ENCODE measurements around the gene TXNRD2.

- TF ChIP-seq STAT1 (IDR thresholded peaks at IDR 0.05; ENCODE audit: unreplicated experiment) = no peak
- no peak for TF ChIP-seq REST (IDR thresholded peaks at IDR 0.05; ENCODE audit: unreplicated experiment)
- TF ChIP-seq CTCF (conservative IDR thresholded peaks at IDR 0.05; ENCODE audit: low read depth in 2 of 2) = no peak
- no peak for TF ChIP-seq EZH2phosphoT487 (IDR thresholded peaks at IDR 0.05; ENCODE audit: unreplicated experiment)
- TF ChIP-seq EZH2 (IDR thresholded peaks at IDR 0.05; ENCODE audit: low read depth, unreplicated experiment) = no peak
- TF ChIP-seq POLR2AphosphoS5 (IDR thresholded peaks at IDR 0.05; ENCODE audit: low read depth) = no peak
- TF ChIP-seq ZNF331 (CRISPR knock-in tag; IDR thresholded peaks at IDR 0.05; ENCODE audit: low read depth) = no peak
- TF ChIP-seq ZNF114 (CRISPR knock-in tag; IDR thresholded peaks at IDR 0.05) = no peak
- no peak for TF ChIP-seq JUNB (IDR thresholded peaks at IDR 0.05; ENCODE audit: unreplicated experiment)
- no peak for TF ChIP-seq NANOG (IDR thresholded peaks at IDR 0.05; ENCODE audit: borderline replicate concordance)
- TF ChIP-seq CREB1 (CRISPR knock-in tag; IDR thresholded peaks at IDR 0.05; ENCODE audit: low read depth) = no peak
- no peak for TF ChIP-seq ETS1 (IDR thresholded peaks at IDR 0.05)
- no peak for TF ChIP-seq ZNF462 (CRISPR knock-in tag; IDR thresholded peaks at IDR 0.05)
Observed at GRCh38 chr22:19867617-19868016, 74.0 kb downstream of the TXNRD2 start.
